HG03342 (cell line): ENCODE data around the gene WASF1.

Source experiments
- ATAC-seq: cut with Tn5 transposase; IDR thresholded peaks from one replicate; pipeline ENCODE4 v1.9.1; 2021; ENCODE audit warnings: mild to moderate bottlenecking, moderate library complexity; ENCODE audit not compliant: unreplicated experiment

The WASF1 gene

DNA sequence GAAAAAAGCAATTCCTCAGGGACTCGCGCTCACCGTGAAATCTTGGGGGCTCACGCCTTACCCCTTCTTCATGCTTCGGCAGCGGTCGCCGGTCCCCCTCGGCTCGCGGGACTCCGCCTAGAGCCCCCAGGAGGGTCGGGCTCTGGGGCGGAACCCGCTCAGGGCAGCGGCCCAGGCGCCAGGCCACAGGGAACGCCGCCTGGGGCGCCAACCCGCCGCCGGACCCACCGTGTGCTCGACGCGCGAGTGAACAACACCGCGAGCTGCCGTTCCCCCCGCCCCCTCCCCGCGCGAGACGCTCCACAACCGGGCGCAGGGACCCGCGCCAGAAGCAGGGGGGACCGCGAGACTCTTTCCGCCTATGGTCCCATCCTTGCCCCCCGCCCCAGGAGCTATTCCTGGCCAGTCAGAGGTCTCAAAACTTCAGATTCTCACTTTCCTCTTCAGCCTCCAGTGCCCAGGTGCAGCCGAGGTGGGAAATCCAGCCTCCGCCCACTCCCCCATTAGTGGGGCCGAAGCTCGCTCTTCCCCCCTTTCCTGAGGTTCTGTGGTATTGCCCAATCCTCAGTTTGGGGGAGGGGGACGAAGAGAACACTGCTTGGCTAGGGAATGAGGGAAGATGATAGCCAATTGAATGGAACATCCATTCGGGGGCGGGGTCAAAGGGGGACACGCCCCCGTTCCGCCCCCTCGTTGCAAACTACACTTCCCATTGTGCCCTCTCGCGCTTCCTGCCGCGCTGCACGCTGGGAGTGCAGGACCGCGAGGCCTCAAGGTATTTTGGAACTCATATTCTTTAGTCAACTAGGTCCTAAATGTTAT, at the start of gene WASF1:
WASF1 (minus strand) TSS at position 265 of the 822 bp plus-strand sequence. CDS start 52,069 bp downstream, outside the sequence.
- ATAC-seq, result peak; percentile 89

DNA sequence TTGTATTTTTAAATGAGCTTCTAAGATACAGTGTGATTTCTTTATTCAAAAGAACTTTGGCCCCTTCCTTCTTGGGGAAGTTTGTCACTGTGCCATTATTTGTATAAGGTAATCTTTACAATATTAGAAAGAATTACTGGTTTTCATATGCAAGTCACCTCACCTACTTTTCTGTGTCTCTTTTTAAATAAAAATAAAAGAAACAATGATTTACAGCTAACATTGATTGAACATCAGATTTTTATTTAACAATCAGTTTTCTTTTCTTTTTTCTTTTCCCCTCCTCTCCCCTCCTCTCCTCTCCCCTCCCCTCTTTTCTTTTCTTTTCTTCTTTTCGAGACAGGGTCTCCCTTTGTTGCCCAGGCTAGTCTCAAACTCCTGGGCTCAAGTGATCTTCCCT, 46.8 kb upstream of the WASF1 start:
- no peak for ATAC-seq

DNA sequence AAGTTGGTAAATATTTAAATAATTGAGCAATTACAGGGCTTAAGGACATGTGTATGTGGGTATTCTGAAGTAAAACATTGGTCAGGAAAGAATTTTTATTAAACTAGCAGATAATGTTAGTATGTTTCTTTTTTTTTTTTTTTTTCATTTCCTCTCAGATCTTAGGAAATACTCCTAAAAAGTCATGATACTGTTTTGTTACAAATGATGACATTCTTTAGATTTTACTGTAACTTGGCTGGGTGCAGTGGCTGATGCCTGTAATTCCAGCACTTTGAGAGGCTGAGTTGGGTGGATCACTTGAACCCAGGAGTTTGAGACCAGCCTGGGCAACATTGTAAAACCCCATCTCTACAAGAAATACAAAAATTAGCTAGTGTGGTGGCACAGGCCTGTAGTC, 42.3 kb upstream of the WASF1 start:
- no peak for ATAC-seq

DNA sequence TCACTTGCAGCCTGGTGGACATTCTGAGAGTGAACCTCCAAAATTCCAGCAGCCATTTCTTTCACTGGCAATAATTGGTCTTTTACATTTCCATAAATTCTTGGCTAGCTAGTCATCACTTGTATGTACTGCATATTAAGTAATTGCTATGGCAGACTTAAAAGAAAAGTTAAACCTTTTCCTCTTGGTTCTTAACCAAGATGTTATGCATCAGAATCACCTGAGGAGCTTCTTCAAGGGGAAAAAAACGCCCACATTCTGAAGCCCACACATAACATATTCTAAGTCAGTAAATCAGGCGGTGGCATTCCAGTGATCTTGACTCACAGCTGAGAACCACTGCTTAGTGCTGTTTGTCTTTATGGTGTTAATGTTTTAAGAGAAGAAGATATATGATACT, 37.8 kb upstream of the WASF1 start:
- no peak for ATAC-seq

DNA sequence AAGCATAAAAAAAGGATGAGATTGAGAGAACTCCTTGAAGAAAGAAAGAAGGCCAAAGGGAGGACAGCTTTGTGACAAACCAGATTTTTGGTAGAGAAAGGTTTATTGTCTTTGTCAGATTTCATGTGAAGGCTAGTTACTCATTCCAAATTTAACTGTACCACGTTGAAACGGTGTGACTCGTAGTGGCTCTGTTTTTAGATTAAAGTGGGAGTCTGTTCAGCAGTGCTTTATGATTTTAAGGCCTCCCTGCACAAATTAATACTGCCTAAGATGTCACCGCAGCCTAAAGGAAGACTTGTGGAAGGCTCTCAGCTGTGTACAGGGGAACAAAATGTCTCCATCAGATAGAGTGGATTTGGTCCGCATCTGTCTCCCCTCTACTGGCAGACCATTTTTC, 36.7 kb upstream of the WASF1 start:
- ATAC-seq, result no peak

DNA sequence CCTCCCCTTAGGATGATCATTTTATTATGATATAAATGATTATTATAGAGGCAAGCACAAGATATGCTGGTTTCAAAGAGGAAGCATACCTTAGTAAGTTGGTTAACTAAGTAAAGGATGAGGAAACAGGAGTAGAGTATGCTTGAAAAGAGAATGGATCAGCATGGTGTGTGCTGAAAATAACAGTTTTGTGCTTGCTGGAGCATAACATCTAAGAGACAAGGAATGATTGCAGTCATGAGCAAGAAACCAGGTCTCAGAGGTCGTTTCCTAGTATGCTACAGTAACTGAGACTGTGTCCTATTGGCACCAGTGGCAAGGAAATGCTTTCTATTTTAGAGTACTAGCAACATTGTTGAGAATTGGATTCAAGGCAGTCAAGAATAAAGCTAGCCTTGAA, 34.9 kb upstream of the WASF1 start:
- no peak for ATAC-seq

DNA sequence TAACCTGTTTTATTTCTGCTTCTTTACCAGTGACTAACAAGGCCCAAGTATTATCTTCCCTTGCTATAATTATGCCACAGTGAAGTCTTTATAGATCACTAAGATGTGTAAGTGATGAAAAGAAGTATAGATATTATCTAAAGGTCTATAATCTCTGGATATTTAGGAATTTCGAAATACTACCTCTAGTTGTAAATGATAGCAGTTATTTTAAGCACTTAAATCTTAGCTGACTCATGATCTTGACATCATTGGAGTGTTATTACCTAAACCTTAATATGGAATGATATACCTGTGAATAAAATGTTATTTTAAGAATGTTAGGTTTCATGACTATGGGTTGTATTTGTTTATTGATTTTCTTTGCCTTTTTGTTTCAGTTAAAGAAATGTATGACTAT, 32.3 kb upstream of the WASF1 start:
- no peak for ATAC-seq

DNA sequence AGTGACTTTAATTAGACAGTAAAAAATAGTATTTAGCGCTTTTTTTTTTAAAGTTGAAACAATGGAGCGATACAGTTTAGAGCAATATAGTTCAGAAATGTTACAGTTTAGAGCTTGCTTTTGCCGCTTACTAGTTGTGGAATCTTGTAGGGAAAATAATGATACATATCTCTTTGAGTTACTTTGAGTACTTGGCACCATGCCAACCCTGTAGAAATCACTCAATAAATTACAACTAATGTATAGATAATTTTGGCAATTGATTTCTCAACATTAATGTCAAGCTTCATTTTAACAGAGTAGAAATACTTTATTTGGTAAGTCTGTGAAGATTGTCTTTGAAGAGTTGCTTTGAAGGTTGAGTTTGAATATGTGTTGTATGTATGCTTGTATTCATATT, 28.2 kb upstream of the WASF1 start:
- ATAC-seq, result no peak

DNA sequence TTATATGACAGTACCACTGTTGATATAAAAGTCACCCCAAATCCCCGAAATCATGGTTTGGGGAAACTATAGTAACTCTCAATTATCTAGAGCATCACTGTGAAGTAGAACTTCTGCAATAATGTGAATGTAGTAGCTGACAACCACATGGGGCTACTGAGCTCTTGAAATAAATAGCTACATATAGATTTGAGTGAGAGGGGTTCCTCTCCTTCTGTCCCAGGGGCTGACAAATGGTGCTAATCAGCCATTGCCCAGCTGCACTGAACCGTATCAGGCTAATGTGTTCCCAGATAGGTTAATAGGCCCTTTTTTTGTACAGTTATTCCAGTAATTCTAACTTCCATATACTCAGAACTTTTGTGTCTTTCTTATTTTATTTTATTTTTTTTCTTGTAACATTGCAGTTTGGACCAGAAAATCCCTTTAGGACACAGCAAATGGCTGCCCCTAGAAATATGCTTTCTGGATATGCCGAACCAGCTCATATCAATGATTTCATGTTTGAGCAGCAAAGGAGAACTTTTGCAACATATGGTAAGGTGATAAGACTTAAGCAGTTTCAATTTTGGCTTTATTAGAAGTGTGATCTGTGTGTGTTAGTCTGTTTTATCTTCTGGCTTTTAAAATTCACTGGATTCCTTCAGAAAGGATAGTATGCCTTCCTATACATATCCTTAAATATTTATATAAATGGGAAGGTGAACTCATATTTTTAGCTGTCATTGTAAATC, 21.8 kb upstream of the WASF1 start:
- ATAC-seq, result no peak

DNA sequence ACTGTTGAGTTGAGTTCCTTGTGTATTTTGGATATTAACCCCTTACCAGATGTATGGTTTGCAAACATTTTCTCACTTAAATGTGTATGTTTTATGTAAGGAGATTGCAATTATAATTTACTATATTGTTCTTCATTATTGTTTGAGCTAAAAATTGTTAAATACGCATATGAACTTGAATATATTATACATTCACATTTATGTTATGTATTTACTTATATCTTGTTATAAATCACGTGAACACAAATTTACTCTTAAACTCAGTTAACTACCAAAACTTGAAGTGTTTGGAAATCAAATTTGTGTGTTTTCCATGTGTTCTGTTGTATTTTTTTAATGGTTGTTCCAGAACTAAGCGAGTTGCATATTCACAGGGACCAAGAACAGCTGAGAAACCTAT, 19.1 kb upstream of the WASF1 start:
- ATAC-seq, result no peak

DNA sequence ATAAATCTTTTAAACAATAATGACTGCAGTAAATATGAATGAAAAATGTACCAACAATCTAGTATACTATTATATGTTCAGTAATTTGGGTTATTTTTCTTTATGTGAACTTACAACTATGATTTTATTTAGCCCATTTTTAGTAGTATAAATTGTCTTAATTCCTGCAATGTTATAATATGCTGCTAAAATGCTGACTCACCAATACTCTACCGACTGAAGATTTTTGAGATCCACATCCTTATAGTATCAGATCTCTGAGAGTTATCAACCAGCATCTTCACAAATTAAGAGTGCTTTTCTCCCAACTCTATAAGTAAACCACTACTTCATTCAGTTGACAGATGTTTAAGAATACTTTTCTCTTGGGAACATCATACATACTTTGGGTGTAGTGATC, 17.4 kb upstream of the WASF1 start:
- no peak for ATAC-seq

DNA sequence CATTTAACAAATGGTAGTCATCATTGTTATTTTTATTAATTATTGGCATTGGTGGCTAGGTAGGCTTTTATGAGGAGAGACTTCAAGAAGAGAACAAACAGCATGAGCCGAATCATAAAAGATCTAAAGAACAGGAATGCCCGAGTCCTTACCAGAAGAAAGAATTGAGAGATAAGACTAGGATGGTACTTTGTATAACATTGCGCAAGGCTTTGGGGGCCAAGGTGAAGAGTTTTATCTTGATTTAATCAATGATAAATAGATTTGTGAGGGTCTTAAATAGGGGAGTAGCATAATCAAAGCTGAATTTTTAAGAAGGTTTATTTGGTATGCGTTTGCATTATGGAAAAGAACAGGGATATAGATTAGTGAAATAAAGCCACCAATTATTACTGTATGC, 16.2 kb upstream of the WASF1 start:
- no peak for ATAC-seq

DNA sequence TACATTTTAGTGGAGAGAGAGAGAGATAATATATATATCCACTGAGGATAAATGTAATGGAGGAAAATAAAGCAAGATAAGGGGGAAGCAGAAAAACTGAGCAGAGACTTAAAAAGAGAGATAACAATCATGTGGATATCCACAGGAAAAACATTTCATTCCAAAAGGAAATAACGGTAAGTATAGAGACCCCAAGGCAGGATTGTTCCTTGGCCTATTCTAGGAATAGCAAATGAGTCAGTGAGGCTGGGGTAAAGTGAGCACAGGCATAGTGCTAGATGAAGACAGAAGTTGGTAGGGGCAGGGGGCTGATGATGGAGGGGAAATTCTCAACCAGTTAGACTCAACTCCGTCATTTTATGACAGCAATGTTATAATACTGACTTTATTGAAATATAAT, 12.0 kb upstream of the WASF1 start:
- no peak for ATAC-seq

DNA sequence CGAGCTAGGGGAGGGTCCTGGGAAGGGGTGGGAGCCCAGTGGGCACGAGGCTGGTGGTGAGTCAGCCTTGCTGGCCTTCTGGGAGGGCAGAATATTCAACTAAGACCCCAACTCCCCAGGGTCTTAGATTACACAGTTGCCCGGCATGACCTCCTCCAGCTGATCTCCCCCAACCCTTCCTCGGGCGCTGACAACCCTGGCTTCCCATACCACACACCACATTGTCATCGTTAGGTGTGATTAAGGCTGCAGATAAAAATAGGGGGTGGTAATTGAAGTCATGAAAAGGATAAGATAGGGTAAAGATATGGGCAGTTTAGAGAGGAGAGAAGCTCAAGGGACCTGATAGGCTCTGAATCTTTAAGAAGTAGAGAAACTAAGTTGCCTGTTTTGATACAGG, 11.3 kb upstream of the WASF1 start:
- ATAC-seq, result no peak

DNA sequence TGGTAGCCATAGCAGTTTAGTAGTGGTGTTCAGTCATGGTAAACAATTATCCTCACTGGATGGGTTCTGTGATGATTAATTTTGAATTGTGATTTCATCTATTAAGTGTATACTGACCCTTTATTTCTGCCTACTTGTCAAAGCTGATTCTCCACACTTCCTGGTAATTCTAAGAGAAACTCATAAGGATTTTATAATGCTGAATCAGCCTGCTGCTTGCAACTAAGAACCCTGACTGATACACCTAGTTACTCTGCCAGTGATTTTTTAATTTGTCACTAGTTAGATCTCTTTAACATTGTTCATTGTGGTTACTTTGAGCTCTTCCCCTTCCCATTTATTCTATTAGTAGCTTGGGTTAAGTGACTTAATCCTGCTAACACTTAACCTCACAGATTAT, 9.3 kb upstream of the WASF1 start:
- ATAC-seq, result no peak

DNA sequence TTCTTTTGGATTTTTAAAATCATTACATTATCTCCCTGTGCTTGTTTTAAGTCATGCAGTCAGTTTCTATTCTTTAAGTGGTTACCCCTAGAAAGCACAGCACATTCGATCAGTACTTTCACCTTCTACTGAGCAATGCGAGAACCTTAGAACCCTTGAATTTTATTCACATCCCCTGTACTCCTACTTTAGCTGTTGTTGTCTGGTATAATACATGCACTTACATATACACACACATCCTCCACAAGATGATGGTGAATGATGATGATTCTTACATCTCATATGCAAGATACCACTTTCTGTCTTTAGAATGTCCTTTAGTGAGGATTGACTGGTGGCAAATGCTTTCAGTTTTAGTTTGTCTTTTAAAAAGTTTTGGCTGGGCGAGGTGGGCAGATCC, 6.4 kb upstream of the WASF1 start:
- peak; percentile 54 for ATAC-seq

DNA sequence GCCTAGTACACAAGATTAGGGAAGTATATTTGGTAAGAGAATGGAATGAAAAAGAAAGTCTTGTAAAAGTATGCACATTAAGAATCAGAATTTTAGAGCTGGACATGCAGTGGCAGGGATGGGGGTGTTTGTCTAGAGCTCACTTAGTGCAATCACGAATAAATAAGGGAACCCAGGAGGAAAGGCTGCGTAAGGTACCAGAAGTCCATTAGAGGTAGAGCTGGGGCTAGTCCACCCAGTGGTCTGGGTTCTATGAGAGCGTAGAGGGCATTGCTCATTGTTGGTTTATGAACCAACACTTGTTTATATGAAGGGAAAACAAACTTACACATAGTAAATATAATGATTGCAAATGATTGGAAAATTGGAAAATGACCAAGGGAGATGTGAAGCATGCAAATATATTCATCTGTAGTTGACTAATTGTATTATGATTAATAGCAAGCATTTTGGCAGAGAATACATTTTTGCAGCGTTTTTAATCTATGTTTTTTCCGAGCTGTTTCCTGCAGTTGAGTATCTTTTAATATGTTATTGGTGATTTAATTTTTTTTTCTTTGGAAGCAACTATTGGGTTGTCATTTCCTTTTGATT, 3.9 kb upstream of the WASF1 start:
- ATAC-seq, result no peak

DNA sequence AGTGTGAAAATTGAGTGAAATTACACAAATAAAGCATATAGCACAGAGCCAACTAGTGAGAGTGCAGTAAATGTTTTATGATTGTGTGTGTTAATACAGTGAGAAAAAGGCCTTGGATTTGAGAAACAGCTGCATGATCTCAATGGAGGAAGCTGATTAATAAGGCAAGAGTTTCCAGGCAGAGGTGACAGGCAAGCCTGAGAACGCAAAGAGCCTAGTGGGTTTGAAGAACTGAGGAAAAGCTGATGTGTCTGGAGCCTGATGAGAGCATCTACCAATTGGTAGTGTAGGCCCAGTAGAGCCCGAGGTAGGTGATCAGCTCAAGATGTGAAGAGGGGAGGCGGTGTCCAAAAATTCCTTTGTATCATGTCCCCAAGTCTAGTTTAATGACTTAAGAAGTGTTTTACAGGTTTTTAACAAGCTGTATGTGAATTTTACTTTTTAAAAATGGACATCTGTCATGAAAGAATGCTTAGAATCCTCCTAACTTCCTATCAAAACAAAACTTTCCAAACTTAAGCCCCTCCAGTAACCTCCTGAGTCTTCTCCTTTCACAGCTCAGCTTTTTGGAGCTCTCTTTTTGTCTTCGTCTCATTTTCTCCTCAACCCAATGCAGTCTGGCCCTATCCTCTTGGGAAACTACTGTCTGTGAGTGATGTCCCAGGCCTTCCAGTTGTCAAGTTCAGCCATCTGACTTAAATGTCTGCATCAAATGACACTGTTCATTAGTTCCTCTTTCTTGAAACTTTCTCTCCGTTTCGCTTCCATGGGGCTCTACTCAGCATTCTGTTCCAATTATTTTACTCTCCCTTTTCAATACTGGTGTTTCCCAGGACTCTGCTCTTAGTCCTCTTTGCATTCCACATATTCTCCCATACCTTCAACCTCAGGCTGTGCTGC, 1.9 kb upstream of the WASF1 start:
- ATAC-seq, result no peak

DNA sequence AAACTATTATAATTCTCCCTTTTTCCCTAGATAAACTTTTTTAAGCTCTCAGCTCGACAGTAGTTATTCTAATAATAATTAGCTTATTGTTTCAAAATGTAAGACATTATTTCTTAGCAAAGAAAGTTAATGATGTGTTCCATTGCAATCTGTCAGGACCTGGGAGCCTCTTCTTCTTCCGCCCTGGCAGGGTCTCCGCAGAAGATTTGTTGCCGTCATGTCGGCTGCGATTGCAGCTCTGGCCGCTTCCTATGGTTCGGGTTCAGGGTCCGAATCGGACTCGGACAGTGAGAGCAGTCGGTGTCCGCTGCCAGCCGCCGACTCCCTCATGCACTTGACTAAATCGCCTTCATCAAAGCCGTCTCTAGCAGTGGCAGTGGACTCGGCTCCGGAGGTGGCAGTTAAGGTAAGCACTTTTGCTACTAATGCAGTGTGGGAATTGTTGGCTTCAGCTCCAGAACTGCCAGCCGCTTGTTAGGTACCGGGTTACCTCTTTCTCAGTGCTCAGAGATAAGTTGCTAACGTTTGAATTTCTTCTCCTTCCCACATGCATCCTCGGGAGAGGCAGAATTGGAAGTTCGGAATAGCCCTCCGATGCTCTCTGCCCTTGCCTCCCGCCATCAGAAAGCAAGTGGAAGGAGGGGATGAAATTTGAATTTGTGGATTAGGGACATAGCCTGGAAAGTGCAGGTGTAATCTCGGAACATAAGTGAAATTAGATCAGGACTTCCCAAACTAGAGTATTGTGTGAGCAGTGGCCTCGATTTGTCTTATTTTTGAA, 948 bp upstream of the WASF1 start, which contains the start of gene CDC40:
CDC40 (plus strand) TSS at position 200 of the 781 bp plus-strand sequence; CDS start at position 218, 18 bp downstream.
- ATAC-seq, result peak; percentile 39
